ENCODE measurements around the gene TSPO2.
"Not testable (repeated sequence)": the region's sequence is repeated elsewhere in the genome, so short reads cannot be mapped to it uniquely, and the experiment has no call there.

DNA sequence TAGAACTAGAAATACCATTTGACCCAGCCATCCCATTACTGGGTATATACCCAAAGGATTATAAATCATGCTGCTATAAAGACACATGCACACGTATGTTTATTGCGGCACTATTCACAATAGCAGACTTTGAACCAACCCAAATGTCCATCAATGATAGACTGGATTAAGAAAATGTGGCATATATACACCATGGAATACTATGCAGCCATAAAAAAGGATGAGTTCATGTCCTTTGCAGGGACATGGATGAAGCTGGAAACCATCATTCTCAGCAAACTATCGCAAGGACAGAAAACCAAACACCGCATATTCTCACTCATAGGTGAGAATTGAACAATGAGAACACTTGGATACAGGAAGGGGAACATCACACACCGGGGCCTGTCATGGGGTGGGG is 26.4 kb upstream of the TSPO2 start:
- TF ChIP-seq, protein P1, sequence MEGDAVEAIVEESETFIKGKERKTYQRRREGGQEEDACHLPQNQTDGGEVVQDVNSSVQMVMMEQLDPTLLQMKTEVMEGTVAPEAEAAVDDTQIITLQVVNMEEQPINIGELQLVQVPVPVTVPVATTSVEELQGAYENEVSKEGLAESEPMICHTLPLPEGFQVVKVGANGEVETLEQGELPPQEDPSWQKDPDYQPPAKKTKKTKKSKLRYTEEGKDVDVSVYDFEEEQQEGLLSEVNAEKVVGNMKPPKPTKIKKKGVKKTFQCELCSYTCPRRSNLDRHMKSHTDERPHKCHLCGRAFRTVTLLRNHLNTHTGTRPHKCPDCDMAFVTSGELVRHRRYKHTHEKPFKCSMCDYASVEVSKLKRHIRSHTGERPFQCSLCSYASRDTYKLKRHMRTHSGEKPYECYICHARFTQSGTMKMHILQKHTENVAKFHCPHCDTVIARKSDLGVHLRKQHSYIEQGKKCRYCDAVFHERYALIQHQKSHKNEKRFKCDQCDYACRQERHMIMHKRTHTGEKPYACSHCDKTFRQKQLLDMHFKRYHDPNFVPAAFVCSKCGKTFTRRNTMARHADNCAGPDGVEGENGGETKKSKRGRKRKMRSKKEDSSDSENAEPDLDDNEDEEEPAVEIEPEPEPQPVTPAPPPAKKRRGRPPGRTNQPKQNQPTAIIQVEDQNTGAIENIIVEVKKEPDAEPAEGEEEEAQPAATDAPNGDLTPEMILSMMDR (IDR thresholded peaks at IDR 0.05), result not testable (repeated sequence)
- TF ChIP-seq POLR2A (IDR thresholded peaks at IDR 0.05), result not testable (repeated sequence)

Measured in testis (tissue), 2 donors.